Activated naive CD8-positive, alpha-beta T cell treated with anti-CD3 and anti-CD28 coated beads for 36 hours (primary cell): ENCODE data around the gene OR8J3. TPM values are rescaled to one million over a fixed set of nuclear protein-coding genes. Genes with fewer than 3 reads are reported as not detected.
"Not testable (repeated sequence)": the region's sequence is repeated elsewhere in the genome, so short reads cannot be mapped to it uniquely, and the experiment has no call there.

Source experiments
- DNase-seq: peaks from one replicate; pipeline ENCODE4 v3.0.0; 2021
- H3K27ac Mint-ChIP-seq: one replicate; pipeline ENCODE4 v1.8.0; 2022; ENCODE audit warnings: mild to moderate bottlenecking, moderate library complexity, mixed read lengths
- H3K27me3 Mint-ChIP-seq: one replicate; pipeline ENCODE4 v1.8.0; 2022; ENCODE audit warnings: mild to moderate bottlenecking, mixed read lengths
- H3K36me3 Mint-ChIP-seq: one replicate; pipeline ENCODE4 v1.8.0; 2021; ENCODE audit warnings: mild to moderate bottlenecking, mixed read lengths
- H3K4me1 Mint-ChIP-seq: one replicate; pipeline ENCODE4 v1.8.0; 2021; ENCODE audit warnings: mixed read lengths
- H3K4me3 Mint-ChIP-seq: one replicate; pipeline ENCODE4 v1.8.0; 2022; ENCODE audit warnings: mild to moderate bottlenecking, moderate library complexity, mixed read lengths
- H3K9me3 Mint-ChIP-seq: one replicate; pipeline ENCODE4 v1.8.0; 2022; ENCODE audit warnings: mixed read lengths
- total RNA-seq, 2 experiments: library from RNA; stranded (reverse); gene quantifications; one replicate each; pipeline ENCODE4 v1.2.3, GENCODE V29; 2021

OR8J3 gene, protein sequence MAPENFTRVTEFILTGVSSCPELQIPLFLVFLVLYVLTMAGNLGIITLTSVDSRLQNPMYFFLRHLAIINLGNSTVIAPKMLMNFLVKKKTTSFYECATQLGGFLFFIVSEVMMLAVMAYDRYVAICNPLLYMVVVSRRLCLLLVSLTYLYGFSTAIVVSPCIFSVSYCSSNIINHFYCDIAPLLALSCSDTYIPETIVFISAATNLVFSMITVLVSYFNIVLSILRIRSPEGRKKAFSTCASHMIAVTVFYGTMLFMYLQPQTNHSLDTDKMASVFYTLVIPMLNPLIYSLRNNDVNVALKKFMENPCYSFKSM
- not detected for total RNA-seq

DNA sequence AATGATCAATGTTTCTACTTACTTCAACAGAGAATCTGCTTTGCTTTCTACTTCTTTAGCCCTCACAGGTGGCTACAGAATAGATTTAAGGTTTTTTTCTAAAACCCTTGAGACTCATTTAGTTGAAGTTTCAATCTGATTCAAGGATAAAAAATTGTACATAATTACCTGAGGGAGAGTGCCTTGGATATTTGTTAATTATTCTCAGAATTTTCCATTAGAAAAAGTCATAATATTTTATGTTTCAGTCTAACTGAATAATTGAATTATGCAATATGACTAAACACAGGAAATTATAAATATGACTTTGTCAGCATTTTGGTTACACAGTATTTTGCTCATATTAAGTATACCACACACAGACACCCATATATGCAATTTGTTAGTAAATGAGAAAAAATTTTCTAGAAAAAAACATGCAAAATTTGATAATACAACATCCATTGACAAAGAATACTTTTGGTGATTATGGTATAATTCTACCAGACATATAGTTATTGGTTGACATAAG lies at the start of gene OR8J3:
Gene OR8J3 (minus strand): TSS at position 51 of the 511 bp plus-strand sequence. CDS start 2,483 bp downstream, outside the sequence.
- no peak within 1 kb of the TSS for H3K27ac Mint-ChIP-seq
- no peak for DNase-seq
- H3K4me3 Mint-ChIP-seq = no peak within 1 kb of the TSS
- no peaks in the 10 kb centered on the region for H3K4me1 Mint-ChIP-seq
- no peaks in the 10 kb centered on the region for H3K27me3 Mint-ChIP-seq
- peaks cover 9% of the 10 kb centered on the region for H3K9me3 Mint-ChIP-seq
- H3K36me3 Mint-ChIP-seq = no peaks in the 10 kb centered on the region

DNA sequence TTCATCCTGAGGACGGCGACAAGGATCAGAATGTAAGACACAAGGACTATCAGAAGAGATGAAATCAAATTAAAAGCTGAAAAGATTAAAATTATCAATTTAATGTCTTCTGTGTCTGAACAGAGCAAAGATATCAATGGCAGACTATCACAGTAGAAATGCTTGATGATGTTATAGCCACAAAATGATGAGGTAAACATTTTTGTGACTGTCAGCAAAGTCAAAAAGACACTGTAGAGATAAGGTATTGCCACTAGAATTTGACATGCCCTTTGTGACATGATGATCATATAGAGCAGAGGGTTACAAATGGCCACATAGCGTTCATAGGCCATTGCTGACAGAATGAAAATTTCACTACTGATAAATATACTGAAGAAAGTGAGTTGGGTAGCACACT lies 48.6 kb upstream of the OR8J3 start:
- no peak overlapping the region for H3K4me3 Mint-ChIP-seq
- H3K36me3 Mint-ChIP-seq = no peaks in the 10 kb centered on the region
- peaks cover 10% of the 10 kb centered on the region for H3K9me3 Mint-ChIP-seq
- no peaks in the 10 kb centered on the region for H3K4me1 Mint-ChIP-seq
- H3K27me3 Mint-ChIP-seq = no peaks in the 10 kb centered on the region
- no peak overlapping the region for H3K27ac Mint-ChIP-seq
- no peak for DNase-seq

DNA sequence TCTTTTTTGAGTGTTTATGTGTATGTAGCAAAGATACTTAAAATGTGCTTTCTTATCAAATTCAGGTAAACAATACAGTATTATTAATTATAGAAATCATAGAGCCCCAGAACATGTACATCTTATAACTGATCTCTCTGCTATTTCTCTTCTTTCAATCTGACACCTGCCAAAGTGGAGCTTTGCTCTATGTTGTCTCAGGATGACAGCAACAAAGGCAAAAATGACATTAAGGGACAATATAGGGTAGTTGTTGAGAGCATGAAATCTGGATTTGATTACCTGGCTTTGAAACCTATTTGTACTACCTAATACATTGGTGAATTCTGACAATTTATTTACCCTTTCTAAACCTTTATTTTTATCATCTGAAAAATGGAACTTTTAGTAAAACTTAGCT lies 43.5 kb upstream of the OR8J3 start:
- Mint-ChIP-seq H3K27ac (no peak overlapping the region), H3K9me3 (peaks cover 12% of the 10 kb centered on the region), H3K27me3 (no peaks in the 10 kb centered on the region), H3K36me3 (no peaks in the 10 kb centered on the region), H3K4me3 (no peak overlapping the region), H3K4me1 (no peaks in the 10 kb centered on the region)
- no peak for DNase-seq

DNA sequence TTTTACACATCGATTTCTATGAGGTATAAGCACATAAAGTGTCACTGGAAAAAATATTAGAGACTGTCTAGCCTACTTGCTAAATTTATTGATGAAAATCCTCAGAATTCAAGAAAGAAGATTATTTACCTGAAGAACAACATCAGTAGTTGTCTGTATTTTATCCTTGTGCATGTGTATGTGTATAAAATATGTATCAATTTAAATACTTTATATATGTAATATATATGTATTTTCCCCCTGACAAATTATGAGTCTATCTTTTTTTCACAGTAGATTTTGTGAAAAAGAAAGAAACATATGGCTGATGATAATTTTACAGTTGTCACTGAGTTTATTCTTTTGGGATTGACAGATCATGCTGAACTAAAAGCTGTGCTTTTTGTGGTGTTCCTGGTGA lies 36.3 kb upstream of the OR8J3 start, which contains the start of gene OR5J2:
Gene OR5J2 (plus strand): TSS at position 301 of the 400 bp plus-strand sequence. CDS start 0 bp downstream, at position 301.
- no peak for DNase-seq
- peaks cover 12% of the 10 kb centered on the region for H3K9me3 Mint-ChIP-seq
- no peak within 1 kb of the TSS for H3K27ac Mint-ChIP-seq
- no peaks in the 10 kb centered on the region for H3K27me3 Mint-ChIP-seq
- H3K4me3 Mint-ChIP-seq = no peak within 1 kb of the TSS
- H3K4me1 Mint-ChIP-seq = no peaks in the 10 kb centered on the region
- H3K36me3 Mint-ChIP-seq = no peaks in the 10 kb centered on the region

DNA sequence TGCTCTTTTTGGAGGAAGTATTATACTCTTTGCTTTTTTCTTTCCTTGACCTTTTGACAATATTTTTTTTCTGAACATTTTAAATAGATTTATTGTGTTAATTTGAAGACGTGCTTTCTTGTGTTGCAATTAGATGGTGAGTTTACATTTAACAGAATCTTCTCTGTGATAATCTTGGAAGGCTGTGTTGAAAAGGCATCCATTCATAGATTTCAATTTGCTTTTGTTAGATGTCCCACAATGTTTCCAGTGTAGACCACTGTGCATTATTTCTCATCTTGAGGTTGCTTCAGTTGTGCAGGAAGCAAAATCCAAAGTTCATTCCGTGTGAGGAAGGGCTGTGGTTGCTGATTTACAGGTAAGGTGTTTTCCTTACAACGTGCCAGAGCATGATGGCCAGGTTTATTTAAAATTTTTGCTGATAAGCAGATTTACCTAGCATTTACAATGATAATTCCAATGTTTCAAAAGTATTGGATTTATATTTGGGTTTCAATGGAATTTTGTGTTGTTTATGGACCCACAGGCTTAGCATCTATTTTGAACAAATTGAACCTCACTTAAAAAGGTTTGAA lies 32.3 kb upstream of the OR8J3 start:
- H3K4me1 Mint-ChIP-seq = no peaks in the 10 kb centered on the region
- H3K9me3 Mint-ChIP-seq = peaks cover 11% of the 10 kb centered on the region
- H3K27me3 Mint-ChIP-seq = no peaks in the 10 kb centered on the region
- no peak overlapping the region for H3K4me3 Mint-ChIP-seq
- no peaks in the 10 kb centered on the region for H3K36me3 Mint-ChIP-seq
- no peak for DNase-seq
- no peak overlapping the region for H3K27ac Mint-ChIP-seq

DNA sequence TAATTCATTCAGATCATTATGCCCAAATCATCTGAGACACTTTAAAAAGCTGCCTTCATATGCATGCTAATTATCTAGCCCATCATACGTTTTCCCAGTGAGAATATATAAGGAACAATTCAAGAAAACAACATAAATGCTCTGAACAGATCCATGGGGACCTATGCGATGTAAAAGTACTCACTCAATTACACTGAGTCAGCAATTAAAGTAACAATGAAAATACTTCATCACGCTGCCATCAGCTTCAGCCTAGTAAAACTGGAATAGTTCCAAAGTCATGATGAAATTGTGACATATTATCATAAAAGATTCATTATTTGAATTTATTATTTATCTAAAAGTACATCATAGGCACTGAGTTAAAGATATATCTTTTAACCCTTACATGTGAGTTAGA lies 23.8 kb upstream of the OR8J3 start:
- peaks cover 8% of the 10 kb centered on the region for H3K9me3 Mint-ChIP-seq
- no peak for DNase-seq
- no peak overlapping the region for H3K4me3 Mint-ChIP-seq
- H3K36me3 Mint-ChIP-seq = no peaks in the 10 kb centered on the region
- no peaks in the 10 kb centered on the region for H3K27me3 Mint-ChIP-seq
- H3K27ac Mint-ChIP-seq = no peak overlapping the region
- no peaks in the 10 kb centered on the region for H3K4me1 Mint-ChIP-seq

DNA sequence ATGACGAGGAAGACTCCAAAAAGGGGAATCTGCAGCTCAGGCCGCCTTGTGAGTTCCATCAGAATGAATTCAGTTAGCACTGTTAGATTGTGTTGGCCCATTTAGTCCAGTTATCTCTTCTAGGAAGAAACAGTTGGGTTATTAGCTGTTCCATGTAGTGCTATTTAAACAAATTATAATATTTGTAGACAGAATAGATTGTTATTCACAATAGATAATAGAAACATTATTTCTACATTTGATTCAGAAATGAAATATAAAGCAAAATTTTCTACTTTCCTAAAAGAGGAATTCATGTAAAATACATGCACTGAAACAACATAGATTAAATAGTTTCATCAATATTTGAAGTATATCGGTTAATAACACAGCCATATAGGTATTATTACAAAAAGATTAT lies 20.2 kb upstream of the OR8J3 start, which contains the start of gene OR8K5:
Gene OR8K5 (minus strand): TSS at position 101 of the 400 bp plus-strand sequence. CDS start 0 bp downstream, at position 101.
- H3K27ac Mint-ChIP-seq = no peak within 1 kb of the TSS
- H3K36me3 Mint-ChIP-seq = no peaks in the 10 kb centered on the region
- no peaks in the 10 kb centered on the region for H3K4me1 Mint-ChIP-seq
- no peak within 1 kb of the TSS for H3K4me3 Mint-ChIP-seq
- no peaks in the 10 kb centered on the region for H3K27me3 Mint-ChIP-seq
- peaks cover 7% of the 10 kb centered on the region for H3K9me3 Mint-ChIP-seq
- no peak for DNase-seq

DNA sequence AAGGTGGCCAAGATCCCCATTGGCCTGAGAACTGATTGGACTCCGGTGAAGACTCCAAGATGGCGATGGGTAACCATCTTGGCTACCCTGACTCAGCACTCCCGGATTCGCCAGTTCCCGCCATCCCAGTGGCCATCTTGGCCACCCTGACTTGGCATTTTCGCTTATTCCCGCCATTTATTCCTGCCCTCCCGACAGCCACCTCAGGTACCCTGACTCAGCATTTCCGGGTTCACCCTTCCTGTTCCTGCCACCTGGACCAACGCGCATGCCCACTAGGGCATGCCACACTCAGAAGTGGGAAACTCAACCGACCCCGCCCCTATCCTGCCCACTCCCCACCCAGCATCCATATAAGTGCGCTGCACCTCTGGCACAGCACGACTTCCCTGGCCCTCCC lies 12.3 kb upstream of the OR8J3 start:
- no peak overlapping the region for H3K27ac Mint-ChIP-seq
- peaks cover 14% of the 10 kb centered on the region for H3K9me3 Mint-ChIP-seq
- no peaks in the 10 kb centered on the region for H3K4me1 Mint-ChIP-seq
- H3K36me3 Mint-ChIP-seq = peaks cover 2% of the 10 kb centered on the region
- DNase-seq = no peak
- H3K27me3 Mint-ChIP-seq = no peaks in the 10 kb centered on the region
- no peak overlapping the region for H3K4me3 Mint-ChIP-seq

DNA sequence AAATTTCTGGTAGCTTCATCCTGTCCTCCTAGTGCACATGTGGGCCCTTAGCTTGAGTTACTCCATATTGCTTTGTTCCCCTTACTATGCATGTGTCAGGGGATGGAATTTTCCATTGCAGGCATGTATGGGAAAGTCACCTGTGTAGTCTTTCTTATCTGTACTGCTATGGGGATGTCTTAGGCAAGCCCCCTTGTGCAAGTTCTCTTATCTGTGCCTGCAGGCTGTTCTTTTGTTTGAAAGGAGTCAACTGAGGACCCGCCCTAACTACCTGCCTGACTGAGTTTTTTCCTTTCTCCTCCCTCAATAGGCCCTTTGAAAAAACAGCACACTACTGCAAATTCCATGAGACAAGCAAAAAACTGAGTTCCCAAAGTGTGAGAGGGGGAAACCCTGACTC lies 11.4 kb upstream of the OR8J3 start:
- H3K27ac Mint-ChIP-seq = no peak overlapping the region
- no peak overlapping the region for H3K4me3 Mint-ChIP-seq
- H3K4me1 Mint-ChIP-seq = no peaks in the 10 kb centered on the region
- no peak for DNase-seq
- peaks cover 12% of the 10 kb centered on the region for H3K9me3 Mint-ChIP-seq
- H3K27me3 Mint-ChIP-seq = no peaks in the 10 kb centered on the region
- H3K36me3 Mint-ChIP-seq = peaks cover 2% of the 10 kb centered on the region

DNA sequence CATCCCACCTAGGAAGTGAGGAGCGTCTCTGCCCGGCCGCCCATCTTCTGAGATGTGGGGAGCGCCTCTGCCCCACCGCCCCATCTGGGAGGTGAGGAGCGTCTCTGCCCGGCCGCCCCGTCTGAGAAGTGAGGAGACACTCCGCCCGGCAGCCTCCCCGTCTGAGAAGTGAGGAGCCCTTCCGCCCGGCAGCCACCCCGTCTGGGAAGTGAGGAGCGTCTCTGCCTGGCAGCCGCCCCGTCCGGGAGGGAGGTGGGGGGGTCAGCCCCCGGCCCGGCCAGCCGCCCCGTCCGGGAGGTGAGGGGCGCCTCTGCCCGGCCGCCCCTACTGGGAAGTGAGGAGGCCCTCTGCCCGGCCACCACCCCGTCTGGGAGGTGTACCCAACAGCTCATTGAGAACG lies 3.7 kb upstream of the OR8J3 start:
- DNase-seq, H3K4me3 Mint-ChIP-seq, H3K36me3 Mint-ChIP-seq, H3K9me3 Mint-ChIP-seq, H3K4me1 Mint-ChIP-seq, H3K27me3 Mint-ChIP-seq, H3K27ac Mint-ChIP-seq: not testable (repeated sequence)

DNA sequence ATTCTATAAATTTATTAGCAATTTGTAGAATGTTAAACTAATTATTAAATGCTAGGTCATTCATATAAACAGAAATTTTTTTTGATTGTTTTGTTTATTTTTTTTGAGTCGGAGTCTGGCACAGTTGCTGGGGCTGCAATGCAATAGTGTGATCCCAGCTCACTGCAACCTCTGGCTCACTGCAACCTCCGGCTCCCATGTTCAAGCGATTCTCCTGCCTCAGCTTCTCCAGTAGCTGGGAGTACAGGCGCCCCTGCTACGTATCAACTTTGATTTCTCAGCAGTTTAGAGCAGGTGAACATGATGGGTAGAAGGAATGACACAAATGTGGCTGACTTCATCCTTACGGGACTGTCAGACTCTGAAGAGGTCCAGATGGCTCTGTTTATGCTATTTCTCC lies 17.9 kb downstream of the OR8J3 start, which contains the start of gene OR8H3:
Gene OR8H3 (plus strand): TSS at position 301 of the 400 bp plus-strand sequence. CDS start 0 bp downstream, at position 301.
- H3K4me1 Mint-ChIP-seq = no peaks in the 10 kb centered on the region
- H3K4me3 Mint-ChIP-seq = no peak within 1 kb of the TSS
- no peak within 1 kb of the TSS for H3K27ac Mint-ChIP-seq
- H3K27me3 Mint-ChIP-seq = no peaks in the 10 kb centered on the region
- no peaks in the 10 kb centered on the region for H3K36me3 Mint-ChIP-seq
- no peak for DNase-seq
- H3K9me3 Mint-ChIP-seq = peaks cover 13% of the 10 kb centered on the region

DNA sequence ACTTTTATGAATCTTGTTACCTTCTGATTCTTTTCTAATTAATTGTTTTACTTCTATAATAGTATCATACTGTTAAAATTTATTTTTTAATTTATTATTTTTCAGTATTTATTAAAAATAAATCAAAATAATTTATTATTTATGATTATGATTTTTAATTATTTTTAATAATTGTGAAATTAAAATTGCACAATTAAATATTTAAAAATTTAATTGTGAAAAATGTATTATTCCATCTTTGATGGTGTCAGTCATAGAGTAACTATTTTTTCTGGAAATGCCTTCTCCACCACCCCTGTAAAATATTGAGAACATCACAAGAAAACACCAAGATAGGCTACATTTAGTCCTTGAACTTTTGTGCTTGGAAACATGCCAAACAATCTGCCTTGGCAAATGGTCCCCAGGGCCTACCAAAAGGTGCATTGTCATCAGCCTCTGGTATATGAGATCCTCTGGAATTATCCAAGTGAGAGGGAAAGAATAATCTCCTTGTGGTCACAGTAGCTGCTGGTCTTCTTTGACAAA lies 36.7 kb downstream of the OR8J3 start, which contains the start of gene OR8H2:
Gene OR8H2 (plus strand): TSS at position 478 of the 528 bp plus-strand sequence. CDS start 1,356 bp downstream, outside the sequence.
- DNase-seq = no peak
- Mint-ChIP-seq H3K27ac (no peak within 1 kb of the TSS), H3K36me3 (no peaks in the 10 kb centered on the region), H3K4me3 (no peak within 1 kb of the TSS), H3K4me1 (no peaks in the 10 kb centered on the region), H3K9me3 (peaks cover 10% of the 10 kb centered on the region), H3K27me3 (no peaks in the 10 kb centered on the region)

DNA sequence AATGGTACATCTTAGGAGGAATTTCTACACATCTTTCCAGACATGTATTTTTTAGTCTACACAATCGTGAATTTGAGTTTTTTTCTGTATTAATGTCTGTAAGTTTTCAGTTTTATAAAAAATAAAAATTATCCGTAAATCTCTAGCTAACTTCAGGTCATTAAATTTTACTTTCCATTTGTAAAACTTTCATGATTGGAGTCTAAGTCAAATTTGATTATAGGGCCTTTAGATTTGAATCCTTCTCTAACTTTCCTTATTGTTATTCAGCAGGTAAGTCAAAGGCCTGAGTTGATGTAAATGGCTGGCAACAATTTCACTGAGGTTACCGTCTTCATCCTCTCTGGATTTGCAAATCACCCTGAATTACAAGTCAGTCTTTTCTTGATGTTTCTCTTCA lies 47.0 kb downstream of the OR8J3 start, which contains the start of gene OR8I2:
Gene OR8I2 (plus strand): TSS at position 301 of the 400 bp plus-strand sequence. CDS start 0 bp downstream, at position 301.
- H3K27me3 Mint-ChIP-seq = no peaks in the 10 kb centered on the region
- no peaks in the 10 kb centered on the region for H3K36me3 Mint-ChIP-seq
- H3K27ac Mint-ChIP-seq = no peak within 1 kb of the TSS
- no peak for DNase-seq
- no peaks in the 10 kb centered on the region for H3K4me1 Mint-ChIP-seq
- peaks cover 1% of the 10 kb centered on the region for H3K9me3 Mint-ChIP-seq
- no peak within 1 kb of the TSS for H3K4me3 Mint-ChIP-seq

DNA sequence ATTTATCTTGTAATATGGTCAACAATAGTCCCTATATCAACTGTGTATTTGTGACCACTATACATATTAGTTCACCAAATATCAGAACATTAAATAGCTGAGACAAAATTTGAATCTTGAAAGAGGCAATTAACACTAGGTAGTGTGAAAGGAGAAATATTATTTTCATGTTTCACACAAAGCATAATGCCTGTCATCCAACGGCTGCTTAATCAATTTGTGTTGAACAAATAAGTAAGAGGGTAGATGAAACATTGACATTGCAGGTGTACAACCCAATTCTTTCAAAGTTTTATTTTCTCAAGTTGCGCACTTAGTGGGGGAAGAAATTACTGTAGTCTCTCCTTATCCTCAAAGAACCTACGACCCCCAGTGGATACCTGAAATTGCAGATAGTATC lies 50.3 kb downstream of the OR8J3 start:
- Mint-ChIP-seq H3K27ac (no peak overlapping the region), H3K9me3 (peaks cover 1% of the 10 kb centered on the region)
- DNase-seq = no peak

More for the DNA sequence above, 50.3 kb downstream of the OR8J3 start:
- no peaks in the 10 kb centered on the region for H3K27me3 Mint-ChIP-seq
- H3K4me3 Mint-ChIP-seq = no peak overlapping the region
- no peaks in the 10 kb centered on the region for H3K36me3 Mint-ChIP-seq
- H3K4me1 Mint-ChIP-seq = no peaks in the 10 kb centered on the region
